GM20431 (cell line): ENCODE measurements around the gene GUSB.
"Not testable (repeated sequence)": the region's sequence is repeated elsewhere in the genome, so short reads cannot be mapped to it uniquely, and the experiment has no call there.

Source experiments
- in situ Hi-C: fragments of 300-500 bp; cut with MseI, MboI; formaldehyde crosslinking; loops from one replicate; pipeline ENCODE4 v1.15.0; 2020; ENCODE audit warnings: low sequenced_read_pairs; ENCODE audit not compliant: unreplicated experiment

GUSB gene

GRCh38 chr7:65981965-65982792 is at the start of gene GUSB:
Gene GUSB (minus strand): TSS chr7:65982213. CDS start chr7:65982183, 30 bp downstream.
- in situ Hi-C loops = loop anchor here (25.0 kb wide), 1 partner anchor 245 kb away; no protein-coding TSS in a partner anchor

GRCh38 chr7:66028342-66028741 is 46.3 kb upstream of the GUSB start:
- in situ Hi-C loops = not testable (repeated sequence)

- in situ Hi-C loops = no loop called here
Measured at GRCh38 chr7:66016131-66016461, 34.1 kb upstream of the GUSB start.

GRCh38 chr7:66015440-66016130 is 33.6 kb upstream of the GUSB start:
- in situ Hi-C loops = no loop called here

GRCh38 chr7:66013938-66014337 is 31.9 kb upstream of the GUSB start:
- in situ Hi-C loops = no loop called here

GRCh38 chr7:66007232-66007631 is 25.2 kb upstream of the GUSB start:
- in situ Hi-C loops = no loop called here

GRCh38 chr7:66005115-66005671 is 23.2 kb upstream of the GUSB start:
- in situ Hi-C loops = not testable (repeated sequence)

GRCh38 chr7:66000823-66001417 is 18.9 kb upstream of the GUSB start:
- in situ Hi-C loops = not testable (repeated sequence)

- in situ Hi-C loops = loop anchor here (25.0 kb wide), 1 partner anchor 258 kb away; no protein-coding TSS in a partner anchor
Measured at GRCh38 chr7:65994984-65995383, 13.0 kb upstream of the GUSB start.

- in situ Hi-C loops = loop anchor here (25.0 kb wide), 1 partner anchor 255 kb away; no protein-coding TSS in a partner anchor
Measured at GRCh38 chr7:65992526-65992925, 10.5 kb upstream of the GUSB start.

GRCh38 chr7:65991829-65992228 is 9.8 kb upstream of the GUSB start:
- in situ Hi-C loops = loop anchor here (25.0 kb wide), 1 partner anchor 255 kb away; no protein-coding TSS in a partner anchor

- in situ Hi-C loops = loop anchor here (25.0 kb wide), 1 partner anchor 252 kb away; no protein-coding TSS in a partner anchor
Measured at GRCh38 chr7:65989694-65990080, 7.7 kb upstream of the GUSB start.

GRCh38 chr7:65988503-65988902 is 6.5 kb upstream of the GUSB start:
- in situ Hi-C loops = loop anchor here (25.0 kb wide), 1 partner anchor 251 kb away; no protein-coding TSS in a partner anchor

GRCh38 chr7:65988084-65988483 is 6.1 kb upstream of the GUSB start:
- in situ Hi-C loops = loop anchor here (25.0 kb wide), 1 partner anchor 251 kb away; no protein-coding TSS in a partner anchor

GRCh38 chr7:65983965-65984658 is 2.1 kb upstream of the GUSB start:
- in situ Hi-C loops = loop anchor here (25.0 kb wide), 1 partner anchor 247 kb away; no protein-coding TSS in a partner anchor

GRCh38 chr7:65980478-65981250 is 1.3 kb downstream of the GUSB start:
- in situ Hi-C loops = loop anchor here (25.0 kb wide), 1 partner anchor 243 kb away; no protein-coding TSS in a partner anchor

- in situ Hi-C loops = loop anchor here (25.0 kb wide), 1 partner anchor 243 kb away; no protein-coding TSS in a partner anchor
Measured at GRCh38 chr7:65979583-65980477, 2.2 kb downstream of the GUSB start.
